ENCODE results near the gene WIF1.
A peak's percentile ranks its signal among the peaks of the same experiment; 100 is the strongest.

Gene WIF1, protein sequence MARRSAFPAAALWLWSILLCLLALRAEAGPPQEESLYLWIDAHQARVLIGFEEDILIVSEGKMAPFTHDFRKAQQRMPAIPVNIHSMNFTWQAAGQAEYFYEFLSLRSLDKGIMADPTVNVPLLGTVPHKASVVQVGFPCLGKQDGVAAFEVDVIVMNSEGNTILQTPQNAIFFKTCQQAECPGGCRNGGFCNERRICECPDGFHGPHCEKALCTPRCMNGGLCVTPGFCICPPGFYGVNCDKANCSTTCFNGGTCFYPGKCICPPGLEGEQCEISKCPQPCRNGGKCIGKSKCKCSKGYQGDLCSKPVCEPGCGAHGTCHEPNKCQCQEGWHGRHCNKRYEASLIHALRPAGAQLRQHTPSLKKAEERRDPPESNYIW

GRCh38 chr12:65121049-65121955 is at the start of gene WIF1:
Gene WIF1, minus strand, starts transcription at chr12:65121305. Its CDS starts 114 bp downstream, at chr12:65121191.
- DNase-seq (ENCODE audit: low read depth in 1 of 2, low spot score in 1 of 2), result no peak

DNA sequence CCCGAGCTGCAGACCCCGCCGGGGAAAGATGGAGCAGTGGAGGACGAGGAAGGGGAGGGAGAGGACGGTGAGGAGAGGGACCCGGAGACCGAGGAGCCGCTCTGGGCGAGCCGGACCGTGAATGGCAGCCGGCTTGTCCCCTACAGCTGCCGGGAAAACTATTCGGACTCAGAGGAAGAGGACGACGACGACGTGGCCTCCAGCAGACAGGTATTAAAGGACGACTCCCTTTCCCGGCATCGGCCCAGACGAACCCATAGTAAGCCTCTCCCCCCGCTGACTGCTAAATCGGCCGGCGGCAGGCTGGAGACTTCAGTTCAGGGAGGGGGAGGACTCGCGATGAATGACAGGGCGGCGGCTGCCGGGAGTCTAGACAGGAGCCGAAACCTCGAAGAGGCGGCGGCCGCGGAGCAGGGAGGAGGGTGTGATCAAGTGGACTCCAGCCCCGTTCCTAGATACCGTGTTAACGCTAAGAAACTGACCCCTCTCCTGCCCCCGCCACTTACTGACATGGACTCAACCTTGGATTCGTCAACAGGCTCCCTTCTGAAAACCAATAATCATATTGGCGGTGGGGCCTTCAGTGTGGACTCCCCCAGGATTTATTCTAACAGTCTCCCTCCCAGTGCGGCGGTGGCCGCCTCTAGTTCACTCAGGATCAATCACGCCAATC is 49.2 kb upstream of the WIF1 start:
- peak; percentile 29 to 41 for DNase-seq (ENCODE audit: low read depth in 1 of 2, low spot score in 1 of 2)

GRCh38 chr12:65169320-65170208 is 48.5 kb upstream of the WIF1 start, which contains the start of gene LEMD3:
Gene LEMD3, plus strand, starts transcription at chr12:65169583. Its CDS starts 14 bp downstream, at chr12:65169597.
- DNase-seq (ENCODE audit: low read depth in 1 of 2, low spot score in 1 of 2), result peak; percentile 80 to 89

DNA sequence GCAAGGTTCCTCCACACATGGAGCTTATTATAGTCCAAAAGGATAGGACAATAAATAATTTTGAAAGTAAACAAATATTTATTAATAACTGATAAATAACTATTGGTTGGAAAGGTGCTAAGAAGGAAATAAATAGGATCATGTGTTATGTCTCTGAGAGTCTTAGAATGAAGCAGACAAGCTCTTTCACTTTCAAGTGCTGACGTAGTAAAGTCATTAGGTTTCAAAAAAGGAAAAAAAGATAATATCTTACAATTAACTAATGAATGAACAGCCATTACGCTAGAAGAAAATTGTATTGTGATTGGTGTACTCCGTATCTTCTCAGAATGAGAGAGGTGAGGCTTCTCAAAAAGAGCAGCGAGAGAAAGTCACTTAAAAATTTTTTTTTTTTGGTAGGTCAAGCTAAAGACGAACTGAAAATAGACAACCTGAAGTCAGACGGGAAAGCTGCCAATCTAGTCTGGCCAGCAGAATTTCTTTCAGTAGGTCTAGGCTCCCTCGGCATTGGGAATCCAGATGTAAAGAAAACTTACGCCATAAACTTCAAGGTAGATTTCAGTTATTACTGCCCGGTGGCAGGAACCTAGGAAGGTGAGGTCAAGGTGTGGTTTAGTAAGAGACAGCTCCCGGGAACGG is 47.7 kb upstream of the WIF1 start:
- no peak for DNase-seq (ENCODE audit: low read depth in 1 of 2, low spot score in 1 of 2)

DNA sequence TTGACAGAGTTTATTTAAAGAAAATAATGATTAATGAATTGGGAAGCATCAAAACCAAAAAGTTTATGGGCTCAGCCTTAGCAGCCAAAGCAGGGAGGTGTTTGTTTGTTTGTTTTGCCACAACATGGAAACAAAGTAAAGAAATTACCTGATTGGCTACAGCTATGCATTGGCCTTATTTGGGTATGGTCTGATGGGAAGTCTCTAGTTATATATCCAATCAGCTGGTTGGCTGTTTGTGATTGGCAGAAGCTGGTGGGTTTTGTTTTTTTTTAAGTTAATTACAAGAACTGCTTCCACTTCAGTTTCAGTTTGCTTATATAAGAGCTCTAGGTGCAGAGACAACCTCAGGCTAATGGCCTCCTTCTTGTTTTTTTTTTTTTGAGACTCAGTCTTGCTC is 43.7 kb upstream of the WIF1 start:
- no peak for DNase-seq (ENCODE audit: low read depth in 1 of 2, low spot score in 1 of 2)

DNA sequence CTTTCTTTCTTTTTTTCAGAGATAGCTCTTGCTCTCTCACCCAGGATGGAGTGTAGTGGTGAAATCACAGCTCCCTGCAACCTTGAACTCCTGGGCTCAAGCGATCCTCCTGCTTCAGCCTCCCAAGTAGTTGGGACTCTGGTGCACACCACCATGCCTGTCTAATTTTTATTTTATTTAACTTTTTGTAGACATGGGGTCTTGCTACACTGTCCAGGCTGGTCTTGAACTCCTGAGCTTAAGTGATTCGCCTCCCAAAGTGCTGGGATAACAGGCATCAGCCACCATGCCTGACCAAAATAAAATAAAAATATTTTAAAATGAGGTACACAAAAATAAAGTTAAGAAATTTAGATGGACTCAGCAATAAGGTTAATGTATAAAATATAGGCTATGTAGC is 43.1 kb upstream of the WIF1 start:
- DNase-seq (ENCODE audit: low read depth in 1 of 2, low spot score in 1 of 2), result no peak

- DNase-seq (ENCODE audit: low read depth in 1 of 2, low spot score in 1 of 2), result no peak
Observed at GRCh38 chr12:65162609-65163008, 41.5 kb upstream of the WIF1 start.

GRCh38 chr12:65157091-65157490 is 36.0 kb upstream of the WIF1 start:
- no peak for DNase-seq (ENCODE audit: low read depth in 1 of 2, low spot score in 1 of 2)

DNA sequence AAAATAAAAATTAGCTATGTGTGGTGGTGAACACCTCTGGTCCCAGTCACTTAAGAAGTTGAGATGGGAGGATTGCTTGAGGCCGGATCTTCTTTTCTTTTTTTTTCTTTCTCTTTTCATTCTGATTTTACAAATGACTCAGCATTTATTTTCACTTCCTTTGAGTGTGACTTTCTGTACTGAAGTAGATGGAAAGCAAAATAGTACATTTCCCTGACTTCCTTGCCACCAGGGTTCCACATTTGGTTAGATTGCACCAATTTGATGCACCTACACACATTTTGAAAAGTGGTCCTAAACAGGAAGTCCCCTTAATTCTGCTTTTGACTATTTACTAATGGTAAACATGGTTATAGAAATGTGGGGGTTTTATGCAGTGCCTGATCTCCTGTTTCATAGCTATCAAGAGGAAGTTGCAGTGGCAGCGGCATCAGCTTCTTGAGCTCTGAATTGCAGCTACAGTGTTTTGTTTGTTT is 35.3 kb upstream of the WIF1 start:
- DNase-seq (ENCODE audit: low read depth in 1 of 2, low spot score in 1 of 2), result no peak

DNA sequence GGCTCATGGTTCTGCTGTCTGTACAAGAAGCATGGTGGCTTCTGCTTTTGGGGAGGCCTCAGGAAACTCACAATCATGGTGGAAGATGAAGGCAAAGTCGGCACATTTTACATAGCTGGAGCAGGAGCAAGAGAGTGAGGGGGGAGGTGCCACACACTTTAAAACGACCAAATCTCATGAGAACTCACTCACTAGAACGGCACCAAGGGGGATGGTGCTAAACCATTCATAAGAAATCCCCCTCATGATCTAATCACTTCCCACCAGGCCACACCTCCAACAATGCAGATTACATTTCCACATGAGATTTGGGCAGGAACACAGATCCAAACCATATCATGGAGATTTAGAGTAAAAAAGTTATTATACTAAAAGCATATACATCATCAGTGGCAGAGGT is 34.7 kb upstream of the WIF1 start:
- DNase-seq (ENCODE audit: low read depth in 1 of 2, low spot score in 1 of 2), result no peak

- DNase-seq (ENCODE audit: low read depth in 1 of 2, low spot score in 1 of 2), result no peak
Observed at GRCh38 chr12:65152596-65152995, 31.5 kb upstream of the WIF1 start.

- no peak for DNase-seq (ENCODE audit: low read depth in 1 of 2, low spot score in 1 of 2)
Observed at GRCh38 chr12:65152012-65152411, 30.9 kb upstream of the WIF1 start.

GRCh38 chr12:65147312-65147905 is 26.3 kb upstream of the WIF1 start:
- no peak for DNase-seq (ENCODE audit: low read depth in 1 of 2, low spot score in 1 of 2)

DNA sequence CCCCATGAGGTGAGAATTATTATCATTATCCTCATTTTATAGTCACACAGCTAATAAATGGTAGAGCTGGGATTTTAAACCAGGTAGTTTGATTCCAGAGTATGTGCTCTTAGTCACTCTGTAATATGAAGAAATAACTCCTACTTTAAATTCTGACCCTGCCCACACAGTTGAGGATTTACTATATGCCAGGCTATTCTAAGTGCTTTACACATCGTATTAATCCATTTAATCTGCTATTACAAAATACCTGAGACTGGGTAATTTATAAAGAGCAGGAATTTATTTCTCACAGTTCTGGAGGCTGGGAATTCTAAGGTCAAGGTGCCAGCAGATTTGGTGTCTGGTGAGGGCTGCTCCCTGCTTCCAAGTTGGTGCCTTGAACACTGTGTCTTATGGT is 19.6 kb upstream of the WIF1 start:
- DNase-seq (ENCODE audit: low read depth in 1 of 2, low spot score in 1 of 2), result no peak

DNA sequence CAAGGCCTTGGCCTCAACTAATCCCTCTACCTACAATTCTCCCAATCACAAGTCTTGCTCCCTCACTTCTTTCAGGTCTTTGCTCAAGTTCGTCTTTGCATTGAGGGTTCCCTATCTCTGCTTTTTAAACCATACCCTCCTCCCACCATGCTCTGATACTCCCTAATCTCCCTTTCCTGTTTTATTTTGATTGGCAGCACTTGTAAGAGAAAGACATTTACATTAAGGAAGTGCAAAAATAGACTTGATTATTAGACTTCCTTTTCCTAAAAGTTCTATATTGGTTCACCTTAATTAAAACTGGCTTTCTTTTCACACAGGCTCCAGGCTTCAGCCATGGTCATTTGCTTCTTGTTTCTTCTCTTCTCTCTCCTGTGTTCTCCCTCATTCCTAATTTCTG is 18.3 kb upstream of the WIF1 start:
- DNase-seq (ENCODE audit: low read depth in 1 of 2, low spot score in 1 of 2), result no peak

GRCh38 chr12:65133879-65134278 is 12.8 kb upstream of the WIF1 start:
- DNase-seq (ENCODE audit: low read depth in 1 of 2, low spot score in 1 of 2), result no peak

DNA sequence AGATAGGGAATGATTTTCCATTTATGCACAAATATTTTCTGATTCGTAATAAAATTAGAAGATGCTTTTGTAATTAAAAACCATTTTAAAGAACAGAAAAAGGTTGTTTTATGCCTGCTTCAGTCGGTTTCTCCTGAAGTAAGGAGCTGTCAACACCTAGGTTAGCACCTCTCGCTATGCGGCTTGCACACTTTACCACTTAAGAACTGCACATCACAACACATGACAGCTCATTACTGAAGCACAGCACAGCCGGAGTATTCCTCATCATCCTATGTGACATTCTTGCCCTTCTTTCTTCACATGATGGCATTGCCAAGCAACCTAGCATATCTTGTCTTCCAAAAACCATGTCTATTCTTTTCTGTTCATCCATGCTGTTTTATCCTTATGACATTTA is 5.4 kb upstream of the WIF1 start:
- DNase-seq (ENCODE audit: low read depth in 1 of 2, low spot score in 1 of 2), result no peak

DNA sequence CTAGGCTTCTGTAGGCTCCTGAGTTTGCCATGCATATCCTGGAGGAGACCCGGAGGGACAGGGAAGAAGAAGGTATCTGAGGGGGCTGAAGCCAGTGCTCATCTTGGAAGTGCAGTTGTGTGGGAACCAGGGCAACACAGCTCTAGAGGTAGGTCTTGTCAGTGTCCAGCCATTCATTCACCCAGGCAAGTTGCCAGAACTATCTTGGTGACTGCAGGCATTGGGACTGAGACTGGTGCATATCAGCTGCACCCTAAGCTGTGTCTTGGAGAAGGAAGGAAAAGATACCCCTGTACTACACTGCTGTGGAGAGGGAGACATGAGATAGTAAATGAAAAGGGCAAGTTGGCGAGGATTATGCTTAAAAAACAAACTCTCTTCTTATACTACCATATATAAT is 4.9 kb upstream of the WIF1 start:
- DNase-seq (ENCODE audit: low read depth in 1 of 2, low spot score in 1 of 2), result no peak

- no peak for DNase-seq (ENCODE audit: low read depth in 1 of 2, low spot score in 1 of 2)
Observed at GRCh38 chr12:65125247-65125646, 4.1 kb upstream of the WIF1 start.
